H9 (cell line): Measurements from ENCODE around the gene HPGD. TPM values are rescaled to one million over a fixed set of nuclear protein-coding genes. Genes with fewer than 3 reads are reported as not detected.

Experiments used
- DNase-seq: peaks from one replicate; pipeline ENCODE4 v3.0.0-alpha.2; 2017
- H2AFZ ChIP-seq: one replicate; pipeline ENCODE4 v1.6.1; 2013; ENCODE audit warnings: mild to moderate bottlenecking, low read length, control low read depth, moderate library complexity
- H2AK5ac ChIP-seq: 2 replicates; pipeline ENCODE4 v1.6.1; 2013; ENCODE audit warnings: low read length, control low read depth, mixed read lengths; ENCODE audit not compliant: insufficient read length
- H2BK120ac ChIP-seq: one replicate; pipeline ENCODE4 v1.6.1; 2013; ENCODE audit warnings: low read depth, mild to moderate bottlenecking, low read length, control low read depth, inconsistent platforms; ENCODE audit not compliant: poor library complexity, severe bottlenecking
- H2BK12ac ChIP-seq: 2 replicates; pipeline ENCODE4 v1.6.1; 2013; ENCODE audit warnings: low read length, control low read depth, mixed read lengths, low read depth; ENCODE audit not compliant: insufficient read length
- H2BK15ac ChIP-seq: 2 replicates; pipeline ENCODE4 v1.6.1; 2013; ENCODE audit warnings: low read depth, low read length, control low read depth
- H2BK20ac ChIP-seq: one replicate; pipeline ENCODE4 v1.6.1; 2013; ENCODE audit warnings: low read depth, mild to moderate bottlenecking, low read length, control low read depth, inconsistent platforms; ENCODE audit not compliant: poor library complexity, severe bottlenecking
- H2BK5ac ChIP-seq: 2 replicates; pipeline ENCODE4 v1.6.1; 2013; ENCODE audit warnings: low read length, control low read depth, mixed read lengths; ENCODE audit not compliant: insufficient read length
- H3K14ac ChIP-seq: 2 replicates; pipeline ENCODE4 v1.6.1; 2013; ENCODE audit warnings: low read length, control low read depth; ENCODE audit not compliant: insufficient read depth
- H3K18ac ChIP-seq: 2 replicates; pipeline ENCODE4 v1.6.1; 2013; ENCODE audit warnings: low read depth, mild to moderate bottlenecking, mixed read lengths, low read length, control low read depth; ENCODE audit not compliant: insufficient read length
- H3K23ac ChIP-seq: 2 replicates; pipeline ENCODE4 v1.6.1; 2013; ENCODE audit warnings: low read length, control low read depth, mixed read lengths, low read depth; ENCODE audit not compliant: insufficient read length
- H3K23me2 ChIP-seq: 2 replicates; pipeline ENCODE4 v1.6.1; 2013; ENCODE audit warnings: low read depth, mild to moderate bottlenecking, mixed read lengths, low read length, control low read depth; ENCODE audit not compliant: insufficient read length, poor library complexity, severe bottlenecking
- H3K27ac ChIP-seq: 2 replicates; pipeline ENCODE4 v1.5.1; 2013; ENCODE audit warnings: low read length, control low read depth, mixed read lengths, low read depth; ENCODE audit not compliant: insufficient read length
- H3K27me3 ChIP-seq: 2 replicates; pipeline ENCODE4 v1.6.1; 2013; ENCODE audit warnings: low read length, control low read depth, inconsistent platforms; ENCODE audit not compliant: insufficient read depth
- H3K4ac ChIP-seq: 2 replicates; pipeline ENCODE4 v1.6.1; 2013; ENCODE audit warnings: low read depth, mild to moderate bottlenecking, control low read depth, inconsistent platforms, low read length, moderate library complexity
- H3K4me1 ChIP-seq: 2 replicates; pipeline ENCODE4 v1.6.1; 2013; ENCODE audit warnings: low read length, control low read depth, inconsistent platforms; ENCODE audit not compliant: insufficient read depth
- H3K4me2 ChIP-seq: 2 replicates; pipeline ENCODE4 v1.6.1; 2013; ENCODE audit warnings: low read length, control low read depth, mixed read lengths; ENCODE audit not compliant: insufficient read length, insufficient read depth
- H3K56ac ChIP-seq: 2 replicates; pipeline ENCODE4 v1.6.1; 2013; ENCODE audit warnings: low read depth, mild to moderate bottlenecking, mixed read lengths, low read length, control low read depth; ENCODE audit not compliant: insufficient read length
- H3K79me1 ChIP-seq: 2 replicates; pipeline ENCODE4 v1.6.1; 2013; ENCODE audit warnings: low read depth, mild to moderate bottlenecking, moderate library complexity, low read length, control low read depth, inconsistent platforms; ENCODE audit not compliant: insufficient read depth, poor library complexity, severe bottlenecking
- H3K79me2 ChIP-seq: 2 replicates; pipeline ENCODE4 v1.6.1; 2013; ENCODE audit warnings: low read length, control low read depth, inconsistent platforms; ENCODE audit not compliant: insufficient read depth
- H3K9ac ChIP-seq: 2 replicates; pipeline ENCODE4 v1.6.1; 2013; ENCODE audit warnings: low read length, control low read depth, mixed read lengths; ENCODE audit not compliant: insufficient read length; ENCODE audit errors: extremely low read depth
- H3K9me3 ChIP-seq: one replicate; pipeline ENCODE4 v1.6.1; 2013; ENCODE audit warnings: low read depth, low read length, inconsistent platforms; ENCODE audit not compliant: control insufficient read depth
- H3T11ph ChIP-seq: one replicate; pipeline ENCODE4 v1.6.1; 2013; ENCODE audit warnings: mild to moderate bottlenecking, low read length, control low read depth, inconsistent platforms
- H4K20me1 ChIP-seq: one replicate; pipeline ENCODE4 v1.6.1; 2013; ENCODE audit not compliant: control insufficient read depth, insufficient read length, insufficient read depth
- H4K5ac ChIP-seq: 2 replicates; pipeline ENCODE4 v1.6.1; 2013; ENCODE audit warnings: low read depth, mild to moderate bottlenecking, mixed read lengths, low read length, control low read depth; ENCODE audit not compliant: insufficient read length
- H4K8ac ChIP-seq: replicated peaks from 2 replicates; pipeline ENCODE4 v1.6.1; 2013; ENCODE audit warnings: low read length, control low read depth, mixed read lengths, low read depth; ENCODE audit not compliant: insufficient read length
- H4K91ac ChIP-seq: 2 replicates; pipeline ENCODE4 v1.6.1; 2013; ENCODE audit warnings: low read depth, mild to moderate bottlenecking, moderate library complexity, mixed read lengths, low read length, control low read depth; ENCODE audit not compliant: insufficient read length
- H3K27ac Mint-ChIP-seq, 3 experiments: 2 replicates in 2 of 3; 3 replicates in 1 of 3; pipeline ENCODE4 v1.8.0; 2020 to 2021; ENCODE audit warnings: mixed read lengths in 3 of 3, mild to moderate bottlenecking in 1 of 3, moderate library complexity in 1 of 3
- H3K27me3 Mint-ChIP-seq: 2 replicates; pipeline ENCODE4 v1.8.0; 2021; ENCODE audit warnings: low read depth, mild to moderate bottlenecking, moderate library complexity, mixed read lengths
- H3K36me3 Mint-ChIP-seq, 3 experiments: 2 replicates in 2 of 3; 3 replicates in 1 of 3; pipeline ENCODE4 v1.8.0; 2020 to 2021; ENCODE audit warnings: low read depth in 3 of 3, mixed read lengths in 3 of 3; ENCODE audit not compliant: insufficient read depth in 1 of 3
- H3K4me1 Mint-ChIP-seq, 2 experiments: 2 replicates each; pipeline ENCODE4 v1.8.0; 2020; ENCODE audit warnings: mixed read lengths in 2 of 2
- H3K4me3 Mint-ChIP-seq, 2 experiments: 2 replicates in 1 of 2; 3 replicates in 1 of 2; pipeline ENCODE4 v1.8.0; 2020 to 2021; ENCODE audit warnings: mild to moderate bottlenecking in 2 of 2, mixed read lengths in 2 of 2, moderate library complexity in 1 of 2
- H3K9me3 Mint-ChIP-seq, 2 experiments: 2 replicates in 1 of 2; 3 replicates in 1 of 2; pipeline ENCODE4 v1.8.0; 2020; ENCODE audit warnings: mild to moderate bottlenecking in 2 of 2, mixed read lengths in 2 of 2, moderate library complexity in 1 of 2
- CTCF ChIP-seq: fragments of 200-600 bp; sonication (generic); conservative IDR thresholded peaks from 3 replicates; pipeline ENCODE4 v1.8.0; 2021; ENCODE audit warnings: antibody characterized with exemption, mild to moderate bottlenecking
- WGBS: extraction: QIAGEN DNeasy Blood & Tissue Kit; methylation state at CpG from one replicate; pipeline ENCODE4 v1.1.7; 2013; ENCODE audit warnings: missing lambda C conversion rate, low lambda C conversion rate, mixed read lengths; ENCODE audit not compliant: insufficient read length; ENCODE audit errors: extremely low coverage; 5-methylcytosine and 5-hydroxymethylcytosine counted together
- total RNA-seq: library from RNA; stranded (reverse); gene quantifications from 2 replicates; pipeline ENCODE4 v1.2.1, GENCODE V29; 2021

Gene HPGD
- total RNA-seq, 1 experiment from 2014 or later = 16.8 TPM

GRCh38 chr4:174528226-174528625 is 5.9 kb upstream of the HPGD start:
- H3K27ac ChIP-seq = no peak overlapping the region
- H3K23ac ChIP-seq = no peak overlapping the region
- Mint-ChIP-seq H3K27ac (no peak overlapping the region), H3K4me1 (peaks cover 30 to 36% of the 10 kb centered on the region in 2 experiments), H3K27me3 (peaks cover 10% of the 10 kb centered on the region), H3K4me3 (no peak overlapping the region), H3K36me3 (peaks cover 0 to 2% (median 0%) of the 10 kb centered on the region in 3 experiments; a peak in 1 of 7 replicates), H3K9me3 (no peaks in the 10 kb centered on the region)
- no peak overlapping the region for H2BK12ac ChIP-seq
- no peaks in the 10 kb centered on the region for H3K79me1 ChIP-seq
- H3T11ph ChIP-seq = no peak overlapping the region
- H2AFZ ChIP-seq = no peak overlapping the region
- no peak overlapping the region for H4K91ac ChIP-seq
- TF ChIP-seq CTCF = no peak
- no peak overlapping the region for H3K14ac ChIP-seq
- no peaks in the 10 kb centered on the region for H3K79me2 ChIP-seq
- no peak overlapping the region for H2BK20ac ChIP-seq
- H3K27me3 ChIP-seq = no peaks in the 10 kb centered on the region; the same call in 1 of the 2 replicates
- H4K5ac ChIP-seq = no peak overlapping the region
- no peaks in the 10 kb centered on the region for H3K9me3 ChIP-seq
- no peak overlapping the region for H3K4me2 ChIP-seq
- no peak overlapping the region for H2BK5ac ChIP-seq
- H2BK15ac ChIP-seq = no peak overlapping the region
- no peak overlapping the region for H2AK5ac ChIP-seq
- no peak overlapping the region for H3K4ac ChIP-seq
- no peak overlapping the region for H3K9ac ChIP-seq
- no peak overlapping the region for H3K56ac ChIP-seq
- no peak for DNase-seq
- no peaks in the 10 kb centered on the region for H4K20me1 ChIP-seq
- peaks cover under 1% of the 10 kb centered on the region for H3K23me2 ChIP-seq
- no peak overlapping the region for H2BK120ac ChIP-seq
- H3K18ac ChIP-seq = no peak overlapping the region
- no peak overlapping the region for H4K8ac ChIP-seq
- no peaks in the 10 kb centered on the region; the same call in 1 of the 2 replicates for H3K4me1 ChIP-seq
- no CpG with 5 or more reads among the region's 1 CpG for WGBS
